GM12873 (cell line): ENCODE results near the gene IGFBP4.
A peak's percentile ranks its signal among the peaks of the same experiment; 100 is the strongest.

Experiments
- CTCF ChIP-seq: IDR thresholded peaks from 2 replicates; pipeline ENCODE4 v1.5.1; 2012; ENCODE audit warnings: low read depth, mild to moderate bottlenecking, moderate library complexity, low read length, control low read depth; ENCODE audit not compliant: insufficient read depth; ENCODE audit errors: missing control alignments

The IGFBP4 gene

GRCh38 chr17:40433551-40434415, 9.5 kb upstream of the IGFBP4 start:
- peak; percentile 81 for TF ChIP-seq CTCF

GRCh38 chr17:40436636-40437035, 6.6 kb upstream of the IGFBP4 start:
- TF ChIP-seq CTCF: no peak

- TF ChIP-seq CTCF: no peak
Observed at GRCh38 chr17:40437095-40437732, 6.0 kb upstream of the IGFBP4 start.

- TF ChIP-seq CTCF: no peak
Observed at GRCh38 chr17:40440166-40440565, 3.1 kb upstream of the IGFBP4 start.

- TF ChIP-seq CTCF: no peak
Observed at GRCh38 chr17:40442392-40443195, 656 bp upstream of the IGFBP4 start.

GRCh38 chr17:40443988-40444899, 994 bp downstream of the IGFBP4 start:
- no peak for TF ChIP-seq CTCF
